ENCODE measurements around the gene TOGARAM2.

The TOGARAM2 gene

GRCh38 chr2:29023188-29023587 lies 42.1 kb downstream of the TOGARAM2 start:
- DNase-seq = no peak

GRCh38 chr2:29024882-29025430 lies 43.9 kb downstream of the TOGARAM2 start:
- no peak for DNase-seq

- no peak for DNase-seq
Observed at GRCh38 chr2:29025711-29026110, 44.6 kb downstream of the TOGARAM2 start.

- DNase-seq = no peak
Observed at GRCh38 chr2:29031046-29031445, 49.9 kb downstream of the TOGARAM2 start.

- no peak for DNase-seq
Observed at GRCh38 chr2:29032189-29032588, 51.1 kb downstream of the TOGARAM2 start.

- DNase-seq = no peak
Observed at GRCh38 chr2:29033172-29033571, 52.1 kb downstream of the TOGARAM2 start.

GRCh38 chr2:29033656-29034055 lies 52.6 kb downstream of the TOGARAM2 start:
- no peak for DNase-seq

GRCh38 chr2:29035016-29035745 lies 54.1 kb downstream of the TOGARAM2 start:
- no peak for DNase-seq

GRCh38 chr2:29039718-29040480 lies 58.8 kb downstream of the TOGARAM2 start:
- DNase-seq = no peak

GRCh38 chr2:29040552-29040951 lies 59.5 kb downstream of the TOGARAM2 start:
- no peak for DNase-seq

- no peak for DNase-seq
Observed at GRCh38 chr2:29041161-29041660, 60.1 kb downstream of the TOGARAM2 start.

- DNase-seq = no peak
Observed at GRCh38 chr2:29042561-29043075, 61.5 kb downstream of the TOGARAM2 start.

GRCh38 chr2:29044459-29044858 lies 63.4 kb downstream of the TOGARAM2 start:
- DNase-seq = no peak

- DNase-seq = no peak
Observed at GRCh38 chr2:29046321-29046720, 65.2 kb downstream of the TOGARAM2 start.

GRCh38 chr2:29047083-29047845 lies 66.2 kb downstream of the TOGARAM2 start:
- DNase-seq = no peak

- no peak for DNase-seq
Observed at GRCh38 chr2:29050591-29050990, 69.5 kb downstream of the TOGARAM2 start.

- DNase-seq = no peak
Observed at GRCh38 chr2:29051730-29052129, 70.6 kb downstream of the TOGARAM2 start.

- no peak for DNase-seq
Observed at GRCh38 chr2:29052807-29053206, 71.7 kb downstream of the TOGARAM2 start.

- DNase-seq = no peak
Observed at GRCh38 chr2:29053223-29053622, 72.1 kb downstream of the TOGARAM2 start.

- no peak for DNase-seq
Observed at GRCh38 chr2:29053670-29054400, 72.7 kb downstream of the TOGARAM2 start.

- no peak for DNase-seq
Observed at GRCh38 chr2:29054430-29054829, 73.3 kb downstream of the TOGARAM2 start.

GRCh38 chr2:29055601-29056000 lies 74.5 kb downstream of the TOGARAM2 start:
- DNase-seq = no peak
